GM21786 (cell line): Measurements from ENCODE around the gene MARCHF11.

Source experiments
- ATAC-seq: cut with Tn5 transposase; IDR thresholded peaks from one replicate; pipeline ENCODE4 v1.9.1; 2021; ENCODE audit not compliant: unreplicated experiment

Gene MARCHF11

DNA sequence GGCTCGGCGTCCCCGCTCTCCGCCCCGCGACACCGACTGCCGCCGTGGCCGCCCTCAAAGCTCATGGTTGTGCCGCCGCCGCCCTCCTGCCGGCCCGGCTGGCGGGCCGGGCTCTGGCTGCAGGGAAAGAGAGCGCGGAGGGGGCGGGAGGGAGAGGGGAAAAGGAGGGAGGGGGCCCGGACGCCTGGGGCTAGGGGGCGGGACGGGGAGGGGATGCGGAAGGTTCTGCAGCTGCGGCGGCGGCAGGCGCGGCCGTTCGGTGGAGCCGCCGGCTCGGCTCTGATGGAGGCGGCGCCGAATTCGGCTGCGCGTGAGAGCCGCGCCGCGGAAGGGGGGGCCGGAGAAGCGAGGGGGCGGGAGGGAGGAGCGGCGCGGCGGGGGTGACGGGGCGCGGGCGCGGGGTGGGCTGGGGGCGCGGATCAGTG lies at the start of gene MARCHF11:
Gene MARCHF11, minus strand, starts transcription at position 281 of the 425 bp plus-strand sequence. Its CDS starts 216 bp downstream, at position 65.
- ATAC-seq, result no peak

GRCh38 chr5:16225927-16226326 lies 46.3 kb upstream of the MARCHF11 start:
- no peak for ATAC-seq

GRCh38 chr5:16192311-16192710 lies 12.7 kb upstream of the MARCHF11 start:
- ATAC-seq, result no peak

DNA sequence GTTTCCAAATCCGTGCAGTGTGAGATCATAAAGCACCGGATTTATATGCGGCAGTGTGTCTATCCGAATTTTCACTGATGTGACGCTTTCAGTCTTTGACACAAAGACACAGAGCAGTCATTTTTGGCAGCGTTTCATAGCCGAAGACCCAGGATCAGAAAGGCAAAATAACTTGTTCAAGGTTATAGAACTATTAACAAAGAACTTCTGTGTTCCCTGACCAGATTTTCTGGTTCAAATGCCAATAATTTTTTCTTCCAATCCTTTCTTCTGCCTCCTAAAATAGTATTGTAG lies 1.1 kb upstream of the MARCHF11 start:
- no peak for ATAC-seq

GRCh38 chr5:16179936-16180788 lies 571 bp upstream of the MARCHF11 start:
- ATAC-seq, result no peak

- ATAC-seq, result no peak
Observed at GRCh38 chr5:16178745-16179372, 732 bp downstream of the MARCHF11 start.

DNA sequence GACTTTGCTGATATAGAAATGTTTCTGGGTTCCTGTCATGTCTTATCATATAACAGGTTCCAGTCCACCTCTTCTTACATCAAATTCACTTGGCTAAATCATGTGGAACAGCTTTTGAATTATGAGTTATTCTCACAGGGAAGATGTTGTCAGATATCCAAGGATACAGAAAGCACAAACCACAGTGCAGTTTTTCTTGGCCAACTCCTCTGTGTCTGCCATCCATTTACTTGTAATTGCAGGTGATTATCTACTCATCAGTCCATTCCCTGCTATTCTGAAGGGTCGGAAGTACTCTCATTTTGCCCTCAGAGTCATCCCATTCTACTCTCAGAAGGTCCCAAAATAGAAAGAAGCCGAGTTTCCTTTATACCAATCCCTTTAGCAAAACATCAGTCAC lies 10.0 kb downstream of the MARCHF11 start:
- ATAC-seq, result no peak

DNA sequence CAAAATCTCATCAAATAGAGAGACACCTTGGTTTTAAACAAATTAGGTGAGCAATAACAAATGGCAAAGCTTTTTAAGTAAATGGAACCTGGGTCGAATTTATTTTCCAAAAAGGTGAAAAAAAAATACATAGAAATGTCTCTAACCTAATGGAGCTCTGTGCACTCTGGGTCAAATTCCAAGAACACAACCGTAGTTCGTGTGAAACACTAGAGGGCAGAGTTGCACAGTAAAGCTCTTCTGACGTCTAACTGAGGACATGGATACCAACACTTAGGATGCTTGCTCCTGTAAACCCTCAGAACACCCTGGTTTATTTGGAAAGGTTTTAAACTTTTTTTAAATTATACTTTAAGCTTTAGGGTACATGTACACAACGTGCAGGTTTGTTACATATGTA lies 18.9 kb downstream of the MARCHF11 start:
- ATAC-seq, result peak; percentile 93

DNA sequence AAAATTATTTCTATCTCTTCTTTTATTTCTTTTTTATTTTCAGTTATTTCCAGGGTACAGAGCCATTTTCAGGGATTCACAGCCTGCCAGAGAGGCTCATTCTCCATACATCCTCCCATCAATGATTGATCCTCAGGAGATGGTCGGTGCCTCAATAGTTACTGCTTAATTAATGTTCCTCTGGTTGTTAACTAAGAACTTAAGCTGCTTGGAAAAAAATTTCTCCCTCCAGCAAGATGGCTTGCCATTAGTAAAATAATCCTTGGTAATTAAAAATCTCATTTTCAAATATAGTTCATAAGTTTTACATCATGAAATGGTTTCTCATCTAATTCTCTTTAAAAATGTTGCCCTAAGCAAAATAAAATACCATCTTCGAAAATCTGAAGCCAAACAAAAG lies 20.0 kb downstream of the MARCHF11 start:
- no peak for ATAC-seq

DNA sequence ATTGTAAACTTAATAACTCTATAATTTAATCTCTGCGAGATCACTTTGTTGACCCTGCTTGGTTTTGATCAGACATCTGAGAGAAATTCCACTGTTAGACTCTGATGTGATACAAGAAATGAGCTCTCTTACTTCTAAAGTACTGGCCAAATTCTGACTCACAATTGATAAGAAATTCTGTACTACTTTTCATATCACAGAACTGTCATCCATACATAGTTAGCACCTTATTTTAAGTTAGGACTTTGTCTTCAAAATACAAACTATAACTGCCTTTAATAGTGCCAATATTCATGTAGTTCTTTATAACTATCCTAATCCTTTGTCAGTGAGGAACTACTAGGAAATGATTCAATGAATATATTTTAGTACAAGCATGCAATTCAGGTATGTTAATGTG lies 23.4 kb downstream of the MARCHF11 start:
- ATAC-seq, result no peak

DNA sequence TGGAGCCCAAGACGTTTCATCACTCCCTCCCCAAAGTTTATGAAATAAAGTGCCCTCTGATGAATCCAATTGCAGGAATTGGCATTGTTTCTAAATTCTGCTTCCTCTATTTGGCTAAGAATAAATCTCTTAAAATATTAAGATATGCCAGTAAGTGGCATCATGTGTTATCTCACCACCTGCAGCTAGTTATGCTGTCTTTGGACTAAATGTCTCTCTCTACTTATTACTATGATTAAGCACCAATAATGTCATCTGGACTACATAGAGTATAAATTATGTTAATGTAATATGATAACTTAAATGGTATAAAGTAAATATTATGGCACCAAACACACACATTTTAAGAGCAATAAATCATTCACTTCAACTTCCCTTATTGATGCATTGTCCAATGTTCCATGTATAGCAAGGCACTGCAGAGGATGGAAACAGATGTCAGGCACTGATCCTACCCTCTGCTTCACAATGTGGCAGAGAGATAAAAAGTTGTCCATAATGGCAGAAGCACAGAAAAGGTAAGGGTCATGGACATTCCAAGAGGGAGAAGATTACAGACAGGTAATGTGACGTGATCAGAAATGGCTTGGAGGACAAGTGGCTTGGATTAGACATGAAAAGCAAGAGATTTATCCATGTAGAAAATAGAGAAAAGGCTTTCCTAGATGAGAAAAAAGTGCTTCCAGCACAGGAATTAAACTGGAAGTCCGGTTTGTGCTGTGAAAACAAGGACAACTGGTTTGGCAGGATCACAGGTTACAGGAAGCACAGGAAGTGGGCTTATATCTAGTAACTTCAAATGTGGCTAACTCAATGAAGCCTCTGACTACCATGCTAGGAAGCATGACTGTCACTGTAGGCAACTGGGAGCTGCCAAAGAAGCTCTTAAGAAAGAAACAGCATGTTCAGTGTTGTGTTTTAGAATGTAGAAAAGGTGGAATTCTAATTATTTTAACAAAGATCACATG lies 26.7 kb downstream of the MARCHF11 start:
- ATAC-seq, result no peak

GRCh38 chr5:16149621-16150020 lies 30.0 kb downstream of the MARCHF11 start:
- no peak for ATAC-seq

GRCh38 chr5:16147179-16147900 lies 32.3 kb downstream of the MARCHF11 start:
- no peak for ATAC-seq

- no peak for ATAC-seq
Observed at GRCh38 chr5:16144416-16144815, 35.2 kb downstream of the MARCHF11 start.

DNA sequence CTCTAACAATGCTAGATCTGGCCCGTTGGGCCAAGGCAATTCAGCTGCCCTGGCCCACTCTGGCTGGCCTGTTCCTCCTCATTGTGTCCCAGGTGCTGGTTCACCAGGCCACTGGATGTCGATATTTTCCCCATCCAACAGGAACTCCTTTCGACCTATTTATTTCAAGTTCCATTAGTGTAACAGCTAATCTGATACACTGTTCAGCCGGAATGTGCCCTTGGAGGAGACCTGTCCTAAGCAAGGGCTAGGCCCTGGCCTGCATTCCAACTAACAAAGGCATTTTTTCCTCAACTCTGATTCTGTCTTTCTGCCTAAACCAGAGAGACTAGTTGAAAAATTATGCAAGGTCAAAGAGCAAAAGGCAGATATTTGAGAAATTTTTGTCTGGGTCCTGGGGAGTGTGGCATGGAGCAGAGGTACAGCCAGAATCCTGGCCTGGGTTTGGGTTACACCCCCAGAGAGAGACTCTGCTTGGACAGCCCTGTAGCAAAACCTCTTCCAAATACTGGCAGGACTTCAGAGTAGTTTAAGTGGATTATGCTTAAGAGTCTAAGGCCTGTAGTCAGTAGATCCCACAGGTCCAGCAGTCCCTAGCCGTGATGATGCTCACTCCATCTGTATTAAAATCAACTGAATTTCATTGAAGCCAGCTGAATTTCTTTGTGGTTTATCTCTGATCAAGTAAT lies 36.1 kb downstream of the MARCHF11 start:
- ATAC-seq, result no peak

DNA sequence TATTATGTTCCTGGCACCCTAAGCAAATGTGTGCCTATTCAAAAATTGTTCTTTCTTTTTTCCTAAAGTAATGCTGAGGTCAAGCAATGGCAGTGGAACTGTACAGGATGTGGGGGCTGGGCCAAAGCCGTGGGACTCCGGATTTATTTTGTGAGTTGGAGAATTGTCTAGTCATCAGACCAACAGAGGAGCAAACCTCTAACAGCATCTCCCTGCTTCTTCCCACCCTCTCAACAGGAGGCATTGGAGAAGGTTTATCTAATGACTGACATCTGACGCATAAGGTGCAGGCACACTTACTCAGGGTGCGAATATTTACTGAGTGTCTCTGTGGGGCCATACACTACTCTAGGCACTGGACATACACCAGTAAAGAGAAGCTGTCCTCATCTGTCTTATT lies 38.6 kb downstream of the MARCHF11 start:
- ATAC-seq, result no peak

DNA sequence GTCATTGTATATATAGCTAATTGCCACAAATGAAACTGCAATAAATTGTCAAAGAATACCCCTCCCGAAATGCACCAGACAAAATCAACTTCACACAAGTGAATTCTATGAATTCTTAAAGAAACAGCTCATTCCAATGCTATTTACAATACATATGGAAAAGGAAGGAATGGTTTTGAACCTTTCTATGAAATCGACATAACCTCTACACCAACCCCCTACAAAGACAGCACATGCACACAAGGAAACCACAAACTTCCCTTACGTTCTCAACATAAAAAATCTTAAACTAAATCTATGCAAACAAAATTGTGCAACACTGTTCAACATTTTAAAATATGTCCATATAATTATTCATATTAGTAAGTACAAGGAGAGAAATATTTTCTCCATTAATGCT lies 39.2 kb downstream of the MARCHF11 start:
- ATAC-seq, result no peak

DNA sequence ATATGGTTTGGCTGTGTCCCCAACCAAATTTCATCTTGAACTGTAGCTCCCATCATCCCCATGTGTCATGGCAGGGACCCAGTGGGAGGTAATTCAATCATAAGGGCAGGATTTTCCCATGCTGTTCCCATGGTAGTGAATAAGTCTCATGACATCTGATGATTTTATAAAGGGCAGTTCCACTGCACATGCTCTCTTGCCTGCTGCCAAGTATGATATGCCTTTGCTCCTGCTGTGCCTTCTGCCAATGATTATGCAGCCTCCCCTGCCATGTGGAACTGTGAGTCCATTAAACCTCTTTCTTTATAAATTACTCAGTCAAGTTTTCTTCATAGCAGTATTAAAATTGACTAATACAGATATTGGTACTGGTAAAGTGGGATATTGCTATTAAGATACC lies 42.4 kb downstream of the MARCHF11 start:
- no peak for ATAC-seq

- no peak for ATAC-seq
Observed at GRCh38 chr5:16135506-16135905, 44.1 kb downstream of the MARCHF11 start.

- no peak for ATAC-seq
Observed at GRCh38 chr5:16135003-16135402, 44.6 kb downstream of the MARCHF11 start.
